KG1 (cell line): ENCODE measurements around the gene SLC38A6.

Experiments used
- DNase-seq: peaks from one replicate; lab custom pipeline; 2025; lab: John Stamatoyannopoulos, UW

SLC38A6 gene

GRCh38 chr14:60977847-60978246, 3.2 kb upstream of the SLC38A6 start:
- no peak for DNase-seq

DNA sequence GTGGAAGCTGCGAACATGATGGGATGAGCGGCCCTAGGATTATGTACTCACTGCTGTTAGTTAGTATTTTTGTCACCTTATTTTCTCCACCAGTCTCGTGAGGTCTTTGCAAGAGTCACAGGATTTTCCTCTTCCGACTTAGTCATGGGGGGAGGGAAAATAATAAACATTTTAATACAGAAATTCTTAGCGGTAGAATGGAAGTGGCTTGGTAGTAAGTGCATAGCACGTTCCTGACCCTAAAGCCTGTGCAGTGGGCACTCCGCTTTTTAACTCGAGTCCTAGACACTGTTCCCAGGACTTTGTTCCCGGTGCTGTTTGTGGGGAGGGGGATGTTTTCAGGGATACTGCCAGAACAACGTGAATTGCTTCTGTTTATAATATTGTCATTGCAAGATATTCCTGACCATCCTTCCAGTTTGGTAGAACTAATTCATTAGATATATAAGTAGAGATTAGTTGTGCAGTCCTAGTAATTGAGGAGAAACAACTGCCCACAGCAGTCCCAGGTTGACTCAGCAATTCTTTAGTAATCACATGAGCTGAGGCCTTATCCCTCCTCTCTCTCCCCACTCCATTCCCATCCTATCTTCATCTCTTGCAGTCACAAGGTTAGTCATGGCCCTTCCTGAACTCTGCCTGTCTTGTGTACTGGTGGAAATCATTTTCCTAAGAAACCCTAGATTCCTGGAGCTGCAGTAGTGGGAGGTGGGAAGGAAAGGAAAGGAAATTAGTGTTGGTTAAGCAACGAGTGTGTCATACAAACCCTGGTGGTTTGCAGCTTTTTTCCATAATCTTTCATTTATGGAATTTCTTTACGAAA, 799 bp downstream of the SLC38A6 start:
- DNase-seq, result no peak

DNA sequence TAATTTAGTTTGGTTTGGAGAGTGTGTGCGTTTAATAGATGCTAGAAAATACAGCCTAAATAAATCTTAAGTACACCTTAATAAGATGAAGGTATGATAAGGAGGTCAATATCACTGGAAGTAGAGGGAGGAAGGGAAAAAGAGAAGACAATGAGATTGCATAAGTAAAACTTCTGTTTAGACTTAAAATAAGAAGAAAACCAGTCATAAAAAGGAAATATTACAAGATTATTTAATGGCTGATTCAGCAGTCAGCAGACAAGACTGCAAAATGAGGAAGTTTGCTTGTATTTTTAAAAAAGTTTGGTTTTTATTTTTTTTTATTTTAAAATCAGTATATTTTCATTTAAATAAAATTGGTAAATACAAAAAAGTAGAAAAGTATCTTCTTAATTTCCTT, 3.2 kb downstream of the SLC38A6 start:
- no peak for DNase-seq

GRCh38 chr14:60986500-60986899, 5.5 kb downstream of the SLC38A6 start:
- no peak for DNase-seq

DNA sequence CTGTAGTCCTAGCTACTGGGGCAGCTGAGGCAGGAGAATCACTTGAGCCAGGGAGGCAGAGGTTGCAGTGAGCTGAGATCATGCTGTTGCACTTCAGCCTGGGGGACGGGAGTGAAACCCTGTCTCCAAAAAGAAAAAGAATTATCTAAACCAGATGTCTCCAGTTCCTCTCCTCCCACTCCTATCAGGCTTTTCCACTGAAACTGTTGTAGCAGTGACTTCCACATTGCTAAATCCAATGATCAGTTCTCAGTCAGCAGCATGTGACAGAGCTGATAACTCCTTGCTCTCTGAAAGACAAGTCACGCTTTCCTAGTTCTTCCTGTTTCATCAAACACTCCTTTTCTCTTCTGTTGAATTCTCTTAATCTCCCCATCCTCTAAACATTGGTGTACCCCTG, 8.6 kb downstream of the SLC38A6 start:
- no peak for DNase-seq

- no peak for DNase-seq
Measured at GRCh38 chr14:60998617-60999016, 17.6 kb downstream of the SLC38A6 start.

DNA sequence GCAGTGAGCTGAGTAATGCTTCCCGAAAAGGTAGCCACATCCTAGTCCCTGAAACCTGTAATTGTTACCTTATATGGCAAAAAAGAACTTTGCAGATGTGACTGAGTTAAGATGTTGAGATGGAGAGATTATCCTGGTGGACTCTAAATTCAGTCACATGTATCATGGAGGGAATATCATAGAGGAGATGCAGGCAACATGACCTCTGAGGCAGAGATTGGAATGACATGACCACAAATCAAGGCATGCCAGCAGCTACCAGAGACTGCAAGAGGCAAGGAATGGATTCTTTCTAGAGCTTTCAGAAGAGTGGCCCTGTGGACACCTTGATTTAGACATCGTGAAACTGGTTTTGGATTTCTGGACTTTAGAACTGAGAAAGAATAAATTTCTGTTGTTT, 18.5 kb downstream of the SLC38A6 start:
- no peak for DNase-seq

DNA sequence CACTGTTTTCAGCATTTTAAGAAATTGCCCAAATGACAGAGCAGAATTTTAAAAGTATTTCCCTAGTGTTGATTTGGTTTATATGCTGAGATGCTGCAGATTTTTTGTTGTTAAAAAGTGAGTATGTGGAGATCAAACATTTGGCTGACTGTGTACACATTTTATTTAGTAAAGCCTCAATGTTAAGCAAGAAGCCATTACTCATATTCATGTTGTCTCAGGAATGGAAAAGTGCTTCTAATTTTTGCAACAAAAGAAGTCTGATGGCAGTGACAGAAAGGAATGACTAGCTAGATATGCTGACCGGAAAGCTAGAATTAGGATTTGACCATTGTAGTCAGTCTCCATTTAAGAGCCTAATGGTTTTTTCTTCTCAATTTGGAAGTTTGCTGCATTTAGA, 22.5 kb downstream of the SLC38A6 start:
- DNase-seq, result no peak

- no peak for DNase-seq
Measured at GRCh38 chr14:61019537-61019936, 38.5 kb downstream of the SLC38A6 start.

DNA sequence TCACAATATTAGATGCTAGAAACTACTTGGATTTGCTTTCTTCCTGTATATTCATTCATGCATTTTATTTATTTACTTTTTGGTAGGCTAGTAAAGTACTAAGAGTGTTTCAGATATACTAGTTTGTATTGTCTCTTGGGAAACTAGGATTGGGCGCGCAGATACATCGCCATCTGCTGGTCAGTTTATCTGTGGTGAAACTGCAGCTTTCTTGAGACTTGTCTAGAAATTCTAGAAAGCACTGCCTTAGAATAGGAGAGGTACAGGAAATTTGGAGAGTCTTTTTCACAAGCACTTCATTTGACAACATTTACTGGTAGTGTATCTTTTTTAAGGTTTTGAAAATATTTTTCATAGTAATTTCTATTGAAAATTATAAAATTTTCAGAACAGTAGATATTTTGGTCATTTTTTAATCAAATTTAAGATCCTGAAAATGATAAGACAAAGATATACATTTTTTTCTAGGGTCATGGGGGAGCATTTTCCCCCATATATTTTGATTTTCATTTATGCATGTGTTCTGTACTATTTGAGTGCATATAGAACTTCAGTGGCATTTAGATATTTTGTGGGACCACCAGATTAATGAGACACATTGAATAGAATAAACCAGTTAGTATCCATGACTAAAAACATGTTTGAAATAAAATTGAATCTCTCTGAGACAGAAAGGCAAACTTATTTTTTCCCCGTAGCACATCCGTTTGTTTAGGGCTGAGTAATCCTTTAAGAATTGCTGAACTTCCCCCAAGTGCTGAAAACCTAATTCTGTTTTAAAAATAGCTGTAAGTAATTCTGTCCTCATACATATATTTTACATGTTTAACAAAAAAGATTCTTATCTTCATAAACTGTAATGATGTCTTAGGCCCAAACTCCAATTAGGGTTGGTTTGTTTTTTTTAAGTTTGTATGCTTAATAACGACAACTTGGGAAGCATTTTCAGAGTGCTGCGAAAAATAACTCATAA, 44.5 kb downstream of the SLC38A6 start:
- peak; percentile 18 for DNase-seq

- no peak for DNase-seq
Measured at GRCh38 chr14:61026526-61026925, 45.5 kb downstream of the SLC38A6 start.

DNA sequence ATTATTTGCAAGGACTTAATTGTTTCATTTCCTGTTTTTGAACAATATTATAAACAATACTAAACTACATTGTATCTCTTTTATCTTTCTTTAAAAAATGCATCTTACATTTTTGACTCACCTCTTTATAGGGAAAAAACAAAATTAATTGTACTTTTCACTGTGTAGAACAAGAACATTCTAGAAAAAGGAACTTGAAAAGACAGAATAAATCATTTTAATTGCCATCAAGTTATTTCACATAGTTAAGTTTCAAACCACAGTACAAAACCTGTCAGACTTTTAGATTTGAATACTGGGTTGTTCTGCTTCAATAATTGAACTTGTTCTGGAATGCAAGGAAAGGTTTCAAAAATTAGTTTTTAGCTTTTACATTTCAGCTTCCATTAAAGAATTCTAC, 50.0 kb downstream of the SLC38A6 start:
- DNase-seq, result no peak

- DNase-seq, result no peak
Measured at GRCh38 chr14:61033054-61033453, 52.0 kb downstream of the SLC38A6 start.

DNA sequence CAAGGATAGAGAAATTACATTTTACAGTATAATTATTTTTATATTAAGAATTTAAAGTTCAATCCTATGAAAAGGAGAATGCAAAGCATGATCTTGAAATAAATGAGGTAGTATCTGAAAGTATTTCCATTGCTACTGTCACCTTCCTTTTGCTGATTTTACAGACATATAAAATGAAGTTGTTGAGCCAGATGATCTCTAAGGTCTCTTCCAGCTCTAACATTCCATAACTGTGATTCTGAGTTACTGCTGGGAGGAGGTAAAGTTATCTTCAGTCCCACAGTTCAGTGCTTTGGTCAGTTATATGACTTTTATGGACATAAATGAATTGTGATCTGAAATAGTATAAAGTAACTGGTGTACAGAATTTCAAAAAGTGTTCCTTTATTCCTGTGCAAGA, 52.8 kb downstream of the SLC38A6 start:
- no peak for DNase-seq

DNA sequence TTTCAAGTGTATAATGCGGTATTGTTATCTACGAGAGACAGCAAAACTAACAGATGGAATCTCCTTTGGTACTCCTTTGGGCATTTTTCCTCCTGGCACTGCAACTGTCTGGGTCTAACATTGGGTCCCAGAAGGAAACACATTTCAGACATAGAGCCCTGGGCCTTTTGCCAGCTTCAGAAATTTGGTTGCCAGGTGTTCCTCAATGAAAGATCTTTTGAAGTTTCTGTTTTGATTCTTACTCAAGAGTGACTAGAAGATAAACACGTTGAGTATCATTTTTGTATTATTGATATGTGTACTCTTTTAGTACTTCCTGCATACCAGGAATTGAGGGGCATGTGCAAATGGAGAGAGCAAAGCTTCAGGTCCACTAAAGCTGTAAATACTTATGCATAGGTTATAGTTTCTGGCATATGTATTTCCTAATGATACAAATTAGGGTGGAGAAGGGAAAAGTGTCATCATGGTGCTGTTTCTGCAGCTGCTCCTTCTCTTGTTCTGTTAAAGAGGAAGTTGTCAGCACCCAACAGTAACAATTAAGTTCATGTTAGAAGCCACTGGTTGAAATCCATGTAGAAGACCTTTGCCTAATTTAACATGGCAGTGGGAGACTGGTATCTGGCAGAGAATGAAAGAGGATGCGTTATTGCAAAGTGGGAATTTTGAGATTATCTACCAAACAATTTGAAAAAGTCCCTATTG, 53.5 kb downstream of the SLC38A6 start:
- no peak for DNase-seq

GRCh38 chr14:61037215-61037614, 56.2 kb downstream of the SLC38A6 start:
- DNase-seq, result no peak

DNA sequence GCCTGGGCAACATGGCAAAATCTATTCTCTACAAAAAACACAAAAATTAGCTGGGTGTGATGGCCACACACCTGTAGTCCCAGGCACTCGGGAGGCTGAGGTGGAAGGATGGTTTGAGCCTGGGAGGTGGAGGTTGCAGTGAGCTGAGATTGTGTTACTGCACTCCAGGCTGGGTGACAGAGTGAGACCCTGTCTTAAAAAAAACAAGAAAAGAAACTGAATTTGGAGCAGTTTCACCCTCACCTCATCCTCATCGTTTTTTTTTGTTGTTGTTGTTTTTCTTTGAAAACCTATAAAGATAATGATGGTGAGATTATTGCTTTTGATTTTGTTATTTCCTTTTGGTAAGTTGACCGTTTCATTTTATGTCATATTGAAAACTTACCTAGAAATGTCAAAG, 60.7 kb downstream of the SLC38A6 start:
- DNase-seq, result no peak

DNA sequence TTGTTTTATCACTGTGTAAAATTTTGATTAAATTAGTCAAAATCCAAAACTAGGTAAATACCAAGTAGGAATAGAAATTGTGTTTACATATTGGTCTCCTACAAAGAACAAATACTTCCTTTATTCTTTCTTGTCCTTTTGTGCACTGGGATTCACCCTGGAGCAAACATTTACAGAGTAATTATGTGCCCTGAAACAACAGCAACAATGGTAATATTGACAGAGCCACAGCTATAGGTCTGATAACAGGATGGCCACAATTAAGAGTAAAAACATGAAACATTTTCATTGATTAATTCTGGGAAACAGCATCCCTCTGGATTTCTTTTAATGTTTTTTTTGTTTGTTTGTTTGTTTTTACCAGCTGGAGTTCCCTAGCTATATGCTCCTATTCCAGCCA, 61.2 kb downstream of the SLC38A6 start:
- no peak for DNase-seq

DNA sequence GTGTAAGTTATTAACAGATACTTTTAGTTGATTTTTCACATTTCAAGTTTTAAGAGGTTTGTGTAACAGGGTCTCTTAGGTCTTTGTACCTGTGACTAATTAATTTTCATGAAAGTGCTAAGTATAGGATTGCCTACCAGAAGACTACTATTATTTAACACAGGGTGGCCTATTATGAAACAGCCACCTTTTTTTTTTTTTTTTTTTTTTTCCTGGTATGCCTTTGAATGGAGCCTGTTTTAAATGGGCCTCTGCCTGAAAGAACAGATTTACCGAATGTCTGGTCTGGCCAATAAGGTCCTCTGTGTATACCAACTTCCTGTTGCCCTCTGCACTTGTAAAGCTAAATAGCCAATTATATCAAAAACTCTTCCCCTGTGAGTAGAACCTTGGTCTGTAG, 62.5 kb downstream of the SLC38A6 start:
- no peak for DNase-seq

- DNase-seq, result no peak
Measured at GRCh38 chr14:61047021-61047420, 66.0 kb downstream of the SLC38A6 start.

DNA sequence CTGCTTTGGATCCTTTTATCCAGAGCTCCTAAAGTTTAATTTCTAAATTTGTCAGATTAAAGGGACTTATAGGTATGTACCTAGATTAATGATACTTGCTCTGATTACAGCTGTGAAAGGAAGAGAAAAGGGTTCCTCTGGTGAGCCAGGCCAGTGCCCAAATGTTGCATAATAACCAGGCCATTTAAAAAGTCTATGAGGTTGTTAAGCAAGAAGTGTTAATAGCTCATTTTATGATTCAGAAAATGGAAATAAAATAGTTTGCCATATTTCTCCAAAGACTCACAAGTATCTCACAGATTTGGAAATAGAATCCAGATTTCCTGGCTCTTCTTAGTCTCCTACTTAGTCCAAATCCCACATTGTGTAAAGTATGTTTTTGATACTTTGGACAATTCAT, 67.6 kb downstream of the SLC38A6 start:
- no peak for DNase-seq

DNA sequence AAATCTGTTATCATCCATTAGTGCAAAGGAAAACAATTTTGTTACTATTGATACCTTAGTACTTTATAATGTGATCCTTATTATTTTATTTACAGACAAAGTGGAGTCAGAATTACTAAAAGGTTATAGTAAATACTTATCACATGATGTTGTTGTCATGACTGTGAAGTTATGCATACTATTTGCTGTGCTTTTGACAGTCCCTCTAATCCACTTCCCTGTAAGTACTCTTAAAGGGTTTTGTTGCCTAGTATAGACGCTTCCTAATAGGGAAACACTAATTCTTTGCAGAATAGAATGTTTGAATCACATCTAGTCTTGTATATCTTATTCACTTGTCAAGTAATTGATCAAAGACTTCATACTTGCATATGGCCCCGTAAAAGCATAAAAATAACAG, 69.4 kb downstream of the SLC38A6 start:
- DNase-seq, result no peak
